Stimulated activated CD4-positive, alpha-beta T cell treated with anti-CD3 and anti-CD28 coated beads, TNF-alpha, amount 100 ng/mL, for 48 hours (primary cell): ENCODE data around the gene OSBPL10.

Experiments used
- DNase-seq, 3 donors: peaks; one replicate each; pipeline ENCODE4 v3.0.0-alpha.2; 2020; ENCODE audit warnings: low read depth in 3 of 3

The OSBPL10 gene

DNA sequence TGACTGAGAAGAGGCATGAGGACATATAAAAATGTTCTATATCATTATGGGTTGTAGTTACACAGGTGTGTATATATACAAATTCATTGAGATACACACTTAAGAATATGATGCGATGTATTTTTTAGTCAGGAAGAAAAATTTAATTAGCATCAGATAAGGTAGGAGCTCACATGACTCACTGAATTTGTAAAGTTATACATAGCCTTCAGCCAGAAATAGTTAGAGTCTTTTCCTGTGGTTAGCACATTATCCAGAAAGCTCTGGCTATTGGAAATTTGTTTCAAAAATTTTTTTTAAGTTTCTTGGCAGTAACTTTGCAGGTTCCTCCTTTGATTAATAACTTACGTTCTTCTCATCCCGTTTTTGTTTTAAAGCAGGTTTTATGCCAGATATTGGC, 359.7 kb downstream of the OSBPL10 start:
- DNase-seq: no peak

- DNase-seq: no peak
These were observed 360.4 kb downstream of the OSBPL10 start for GRCh38 chr3:31620656-31621055.

- no peak for DNase-seq
These were observed 364.4 kb downstream of the OSBPL10 start for GRCh38 chr3:31616711-31617110.

DNA sequence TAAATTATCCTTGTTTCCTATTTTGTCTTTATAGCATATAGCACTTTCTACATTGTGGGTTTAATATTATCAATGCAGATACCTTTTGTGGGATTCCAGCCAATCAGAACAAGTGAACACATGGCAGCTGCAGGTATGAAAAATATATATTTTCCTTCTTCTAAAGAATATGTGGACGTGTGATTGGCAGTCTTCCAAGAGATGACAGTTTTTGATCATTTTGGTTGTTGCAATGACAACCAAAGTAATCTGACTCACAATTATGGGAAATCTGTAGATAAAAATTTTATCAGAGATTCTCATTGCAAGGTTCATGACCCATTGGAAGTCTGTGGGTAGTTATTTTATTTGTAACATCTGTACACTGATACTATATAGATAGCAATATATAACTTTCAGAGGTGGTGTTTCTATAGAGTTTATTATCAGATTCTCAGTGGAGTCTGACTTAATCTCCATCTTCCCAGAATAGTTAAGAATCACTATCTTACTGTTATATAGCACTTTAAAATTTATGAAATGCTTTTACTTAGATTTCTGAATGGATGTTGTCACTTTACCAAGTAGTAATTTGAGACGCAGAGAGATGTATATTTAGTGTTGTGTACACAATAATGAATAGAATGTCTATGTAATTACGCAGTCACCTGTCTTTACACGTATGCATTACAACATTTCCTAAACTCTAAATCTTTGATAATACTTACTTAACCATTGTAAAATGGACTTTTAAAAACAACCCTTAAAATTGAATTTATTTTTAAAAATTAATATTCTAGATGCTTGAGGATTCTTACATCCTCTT, 365.8 kb downstream of the OSBPL10 start:
- DNase-seq: no peak

DNA sequence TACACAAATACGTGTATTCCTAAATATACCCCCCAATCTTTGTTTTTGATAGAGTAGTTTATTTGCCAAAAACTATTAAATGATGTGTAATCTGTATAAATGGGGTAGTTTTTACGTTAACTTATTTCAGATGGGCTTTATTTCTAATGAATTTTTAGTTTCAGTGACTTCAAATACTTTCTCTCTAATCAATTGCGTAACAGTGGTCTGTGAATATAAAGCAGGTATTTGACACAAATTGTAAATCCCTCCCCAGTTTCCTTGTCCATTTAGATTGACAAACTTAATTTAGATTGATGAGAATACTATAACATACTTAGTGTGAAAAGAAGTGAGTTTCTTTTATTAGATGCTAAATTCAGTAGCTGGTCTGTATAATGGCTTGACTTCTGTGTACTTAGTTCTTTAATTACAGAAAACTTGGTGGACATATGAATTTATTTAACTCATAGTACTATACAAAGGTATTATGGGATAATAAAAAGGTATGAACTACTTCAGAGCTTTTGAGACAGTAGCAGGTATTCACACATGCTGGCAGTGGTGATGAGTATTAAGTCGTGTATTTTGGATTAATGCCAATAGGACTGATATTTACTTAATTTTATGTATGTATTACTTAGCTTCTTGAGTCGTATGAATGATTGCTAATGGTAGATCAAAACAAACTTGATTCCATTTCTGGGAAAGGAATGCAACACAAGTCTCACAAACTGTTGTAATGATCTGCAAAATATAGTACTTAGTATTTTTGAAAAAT, 366.7 kb downstream of the OSBPL10 start:
- no peak for DNase-seq

DNA sequence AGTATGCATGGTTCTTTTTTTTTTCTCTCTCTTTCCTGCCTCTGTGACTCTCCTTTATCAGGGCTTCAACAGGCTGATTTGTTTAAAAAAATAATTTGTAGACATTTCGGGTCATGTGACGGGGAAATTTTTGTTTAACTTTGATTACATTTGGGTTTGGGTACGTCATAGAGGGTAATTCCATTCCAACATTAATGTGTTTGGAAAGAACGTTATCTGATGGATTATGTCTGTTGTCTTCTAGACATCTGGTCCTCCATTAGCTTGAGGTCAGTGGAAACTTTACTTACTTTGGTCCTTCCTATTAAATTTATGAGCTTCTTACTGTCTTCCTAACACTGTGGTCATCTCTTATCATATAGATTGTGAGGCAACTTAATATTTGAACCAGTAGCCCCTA, 367.4 kb downstream of the OSBPL10 start:
- DNase-seq: no peak

DNA sequence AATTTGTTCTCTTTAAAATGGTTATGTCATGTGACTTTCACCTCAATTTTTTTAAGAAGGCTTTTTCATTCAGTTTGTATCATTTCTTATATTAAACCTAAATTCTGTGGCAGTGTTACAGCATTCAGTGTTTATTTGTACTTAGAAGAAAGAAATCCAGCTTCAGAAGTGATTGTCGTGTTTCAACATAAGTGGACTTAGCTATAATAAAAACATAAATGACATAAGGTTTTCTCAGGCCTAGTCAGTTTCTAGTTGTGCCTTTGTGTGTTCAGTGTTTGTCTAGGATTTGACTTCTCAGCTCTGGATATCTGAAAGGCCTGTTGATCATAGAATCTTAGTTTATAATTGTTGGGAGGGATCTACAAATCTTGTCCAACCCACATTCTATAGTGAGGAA, 367.9 kb downstream of the OSBPL10 start:
- no peak for DNase-seq
